BLaER1 (cell line): ENCODE results near the gene ZBTB2.
"Not testable (repeated sequence)": the region's sequence is repeated elsewhere in the genome, so short reads cannot be mapped to it uniquely, and the experiment has no call there.

ENCODE experiments used
- H3K27ac ChIP-seq: shearing (Covaris generic); formaldehyde crosslinking; 2 replicates; pipeline ENCODE4 v1.8.1; 2022
- H3K27me3 ChIP-seq: shearing (Covaris generic); formaldehyde crosslinking; 2 replicates; pipeline ENCODE4 v1.8.1; 2022
- H3K36me3 ChIP-seq: shearing (Covaris generic); formaldehyde crosslinking; 2 replicates; pipeline ENCODE4 v1.8.1; 2022
- H3K4me1 ChIP-seq: shearing (Covaris generic); formaldehyde crosslinking; 2 replicates; pipeline ENCODE4 v1.8.1; 2022
- H3K4me2 ChIP-seq: shearing (Covaris generic); formaldehyde crosslinking; 2 replicates; pipeline ENCODE4 v1.8.1; 2022
- H3K4me3 ChIP-seq: shearing (Covaris generic); formaldehyde crosslinking; 2 replicates; pipeline ENCODE4 v1.8.1; 2022
- H3K9ac ChIP-seq: shearing (Covaris generic); formaldehyde crosslinking; 2 replicates; pipeline ENCODE4 v1.8.1; 2022
- H3K9me3 ChIP-seq: shearing (Covaris generic); formaldehyde crosslinking; 2 replicates; pipeline ENCODE4 v1.8.1; 2022
- H4K20me1 ChIP-seq: shearing (Covaris generic); formaldehyde crosslinking; 2 replicates; pipeline ENCODE4 v1.8.1; 2022
- Cebpa-rat ChIP-seq: shearing (Covaris generic); IDR thresholded peaks from 2 replicates; pipeline ENCODE4 v1.8.1; 2022

ZBTB2 gene

DNA sequence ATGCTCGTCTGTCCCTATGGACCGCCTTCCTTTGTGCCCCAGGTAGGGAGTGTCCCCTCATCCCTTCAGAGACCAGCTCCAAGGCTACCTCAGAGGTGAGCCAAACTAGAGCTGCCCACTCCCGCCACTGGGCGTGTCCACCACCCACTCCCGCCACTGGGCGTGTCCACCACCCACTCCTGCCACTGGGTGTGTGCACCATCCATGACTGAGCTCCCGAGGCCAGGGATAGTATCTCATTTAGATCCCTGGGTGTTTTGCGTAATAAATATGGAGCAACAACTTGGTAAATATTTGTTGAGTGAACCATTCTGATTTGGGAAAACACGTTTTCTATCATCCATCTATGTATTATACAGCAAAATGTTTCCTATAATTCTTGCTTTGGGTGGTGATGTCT is 68.8 kb downstream of the ZBTB2 start:
- Histone ChIP-seq H4K20me1 (peaks cover 100% of the 10 kb centered on the region), H3K9me3 (peaks cover 14% of the 10 kb centered on the region), H3K4me2 (no peak overlapping the region), H3K9ac (no peak overlapping the region), H3K4me1 (peaks cover 41% of the 10 kb centered on the region), H3K27me3 (no peaks in the 10 kb centered on the region), H3K36me3 (peaks cover 70% of the 10 kb centered on the region), H3K4me3 (no peak overlapping the region), H3K27ac (no peak overlapping the region)
- no peak for TF ChIP-seq Cebpa-rat

- H3K36me3 ChIP-seq, result peaks cover 72% of the 10 kb centered on the region
- no peak for TF ChIP-seq Cebpa-rat
- H3K4me2 ChIP-seq, result no peak overlapping the region
- peaks cover 100% of the 10 kb centered on the region for H4K20me1 ChIP-seq
- H3K4me1 ChIP-seq, result peaks cover 41% of the 10 kb centered on the region
- H3K27me3 ChIP-seq, result no peaks in the 10 kb centered on the region
- H3K9ac ChIP-seq, result no peak overlapping the region
- peaks cover 14% of the 10 kb centered on the region for H3K9me3 ChIP-seq
- no peak overlapping the region for H3K4me3 ChIP-seq
- no peak overlapping the region for H3K27ac ChIP-seq
Observed at GRCh38 chr6:151321438-151321837, 69.9 kb downstream of the ZBTB2 start.

DNA sequence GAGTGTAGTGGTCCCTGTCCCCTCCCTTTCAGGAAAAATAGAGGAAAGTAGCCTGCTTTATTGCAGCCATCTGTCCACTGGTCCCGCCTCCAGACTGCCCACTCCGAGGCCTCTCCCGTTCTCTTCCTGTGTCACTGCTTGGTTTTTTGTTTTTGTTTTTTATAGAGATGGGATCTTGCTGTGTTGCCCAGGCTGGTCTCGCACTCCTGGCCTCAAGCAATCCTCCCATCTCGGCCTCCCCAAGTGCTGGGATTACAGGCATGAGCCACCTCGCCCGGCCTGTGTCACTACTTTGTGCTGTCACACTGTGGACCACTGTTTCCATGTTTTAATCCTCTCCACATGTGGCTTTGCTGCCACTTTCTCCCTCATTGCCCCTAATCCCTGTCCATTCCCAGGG is 71.2 kb downstream of the ZBTB2 start:
- peaks cover 85% of the 10 kb centered on the region for H3K36me3 ChIP-seq

GRCh38 chr6:151317995-151318365 is 73.4 kb downstream of the ZBTB2 start:
- Histone ChIP-seq H3K4me3 (no peak overlapping the region), H3K9ac (no peak overlapping the region), H3K4me2 (no peak overlapping the region), H3K36me3 (peaks cover 98% of the 10 kb centered on the region), H3K9me3 (peaks cover 45% of the 10 kb centered on the region), H3K27me3 (no peaks in the 10 kb centered on the region), H4K20me1 (peaks cover 100% of the 10 kb centered on the region), H3K27ac (no peak overlapping the region), H3K4me1 (peaks cover 8% of the 10 kb centered on the region)
- no peak for TF ChIP-seq Cebpa-rat

More for the DNA sequence above, 71.2 kb downstream of the ZBTB2 start:
- Histone ChIP-seq H3K27ac (no peak overlapping the region), H3K4me3 (no peak overlapping the region), H3K4me2 (no peak overlapping the region), H4K20me1 (peaks cover 100% of the 10 kb centered on the region), H3K9me3 (peaks cover 26% of the 10 kb centered on the region), H3K27me3 (no peaks in the 10 kb centered on the region), H3K4me1 (peaks cover 30% of the 10 kb centered on the region), H3K9ac (no peak overlapping the region)
- TF ChIP-seq Cebpa-rat, result no peak

DNA sequence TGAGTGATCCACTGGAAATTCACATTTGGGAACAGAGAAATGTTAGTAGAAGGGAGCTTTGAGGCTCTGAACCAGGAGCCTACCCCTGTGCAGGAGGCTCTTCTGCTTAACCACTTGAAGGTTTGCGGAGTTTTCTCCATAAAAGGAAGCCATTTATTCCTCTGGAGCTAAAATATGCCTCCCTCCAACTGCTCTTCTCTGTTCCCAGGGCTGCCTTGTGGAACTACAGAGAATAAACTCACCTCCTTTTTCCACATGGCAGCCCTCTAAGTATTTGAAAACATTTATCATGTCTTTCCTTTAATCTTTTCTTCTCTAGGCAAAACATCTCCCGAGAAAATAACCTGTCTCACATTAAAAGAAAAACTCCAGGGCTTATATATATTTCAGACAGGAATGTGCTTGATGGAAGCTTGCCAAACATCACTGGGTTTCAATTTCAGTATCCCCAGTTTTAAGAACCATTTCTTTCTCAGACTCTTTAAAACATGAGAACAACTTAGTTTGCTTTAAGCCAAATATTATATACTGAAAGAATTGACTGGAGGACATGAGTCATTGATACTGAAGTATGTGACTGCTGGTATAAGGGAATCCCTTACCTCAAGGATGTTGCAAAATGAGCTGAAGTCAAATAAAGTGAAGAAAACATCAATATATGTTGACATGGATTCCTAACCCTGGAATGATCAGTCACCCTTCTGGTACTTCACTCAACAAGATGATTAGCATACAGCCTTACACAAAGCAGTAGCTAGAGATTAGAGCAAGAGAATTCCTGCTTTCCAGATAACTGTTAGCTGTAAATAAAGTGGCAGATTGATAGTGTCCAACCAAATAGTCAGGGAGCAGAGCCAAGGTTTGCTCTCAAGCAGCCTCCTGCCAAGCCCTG is 74.0 kb downstream of the ZBTB2 start:
- Histone ChIP-seq H4K20me1 (peaks cover 100% of the 10 kb centered on the region), H3K9me3 (peaks cover 47% of the 10 kb centered on the region), H3K27ac (no peak overlapping the region), H3K4me1 (peaks cover 2% of the 10 kb centered on the region), H3K9ac (no peak overlapping the region), H3K36me3 (peaks cover 98% of the 10 kb centered on the region), H3K4me2 (no peak overlapping the region), H3K4me3 (no peak overlapping the region), H3K27me3 (no peaks in the 10 kb centered on the region)
- TF ChIP-seq Cebpa-rat, result no peak

- not testable (repeated sequence) for H3K4me2 ChIP-seq, H3K9ac ChIP-seq, H3K27me3 ChIP-seq, H3K27ac ChIP-seq, H3K4me1 ChIP-seq, H3K4me3 ChIP-seq
- peaks cover 61% of the 10 kb centered on the region for H3K9me3 ChIP-seq
- peaks cover 98% of the 10 kb centered on the region for H3K36me3 ChIP-seq
- peaks cover 100% of the 10 kb centered on the region for H4K20me1 ChIP-seq
Observed at GRCh38 chr6:151315661-151316060, 75.7 kb downstream of the ZBTB2 start.
